Osteoblast (primary cell): ENCODE data around the gene GAK. TPM values are rescaled to one million over a fixed set of nuclear protein-coding genes. Genes with fewer than 3 reads are reported as not detected.

Experiments
- DNase-seq: peaks from one replicate; pipeline ENCODE4 v3.0.0; 2011; ENCODE audit warnings: low spot score, mixed read lengths; ENCODE audit not compliant: insufficient read length; ENCODE audit errors: missing footprints
- H2AFZ ChIP-seq: 2 replicates; pipeline ENCODE4 v1.6.0; 2011; ENCODE audit warnings: mild to moderate bottlenecking, low read length
- H3K27ac ChIP-seq: 2 replicates; pipeline ENCODE4 v1.5.1; 2011; ENCODE audit warnings: mild to moderate bottlenecking, low read depth, low read length, moderate library complexity
- H3K27me3 ChIP-seq: 2 replicates; pipeline ENCODE4 v1.6.0; 2012; ENCODE audit warnings: mild to moderate bottlenecking, control low read depth, inconsistent platforms, low read length, moderate library complexity; ENCODE audit not compliant: insufficient read depth
- H3K36me3 ChIP-seq: 2 replicates; pipeline ENCODE4 v1.5.1; 2011; ENCODE audit warnings: mild to moderate bottlenecking, low read length, control low read depth, moderate library complexity; ENCODE audit not compliant: insufficient read depth
- H3K4me1 ChIP-seq: 2 replicates; pipeline ENCODE4 v1.5.1; 2011; ENCODE audit warnings: mild to moderate bottlenecking, low read length, control low read depth, moderate library complexity; ENCODE audit not compliant: insufficient read depth
- H3K4me2 ChIP-seq: 2 replicates; pipeline ENCODE4 v1.6.0; 2011; ENCODE audit warnings: mild to moderate bottlenecking, low read length; ENCODE audit not compliant: insufficient read depth
- H3K4me3 ChIP-seq: fragments of 200-600 bp; sonication (generic); 3 replicates; pipeline ENCODE4 v1.5.1; 2012; ENCODE audit warnings: mild to moderate bottlenecking, low read length, inconsistent platforms; ENCODE audit not compliant: insufficient read depth
- H3K79me2 ChIP-seq: 2 replicates; pipeline ENCODE4 v1.6.0; 2012; ENCODE audit warnings: mild to moderate bottlenecking, low read length, control low read depth, inconsistent platforms; ENCODE audit not compliant: insufficient read depth
- H3K9me3 ChIP-seq: 2 replicates; pipeline ENCODE4 v1.5.1; 2011; ENCODE audit warnings: low read depth, low read length, control low read depth
- H4K20me1 ChIP-seq: 2 replicates; pipeline ENCODE4 v1.6.0; 2012; ENCODE audit warnings: mild to moderate bottlenecking, low read length, control low read depth; ENCODE audit not compliant: insufficient read depth
- total RNA-seq: library from RNA; depleted of rRNA; stranded (reverse); fragments of >200 nt; gene quantifications from 2 replicates; pipeline ENCODE4 v1.2.3, GENCODE V29; 2012
- TF ChIP-seq, protein P1 (sequence below): IDR thresholded peaks from 2 replicates; pipeline ENCODE4 v1.5.1; 2011; ENCODE audit warnings: mild to moderate bottlenecking, low read depth, low read length, moderate library complexity; ENCODE audit errors: extremely low read depth

The GAK gene
- total RNA-seq, 1 donor, result 48.9 TPM

DNA sequence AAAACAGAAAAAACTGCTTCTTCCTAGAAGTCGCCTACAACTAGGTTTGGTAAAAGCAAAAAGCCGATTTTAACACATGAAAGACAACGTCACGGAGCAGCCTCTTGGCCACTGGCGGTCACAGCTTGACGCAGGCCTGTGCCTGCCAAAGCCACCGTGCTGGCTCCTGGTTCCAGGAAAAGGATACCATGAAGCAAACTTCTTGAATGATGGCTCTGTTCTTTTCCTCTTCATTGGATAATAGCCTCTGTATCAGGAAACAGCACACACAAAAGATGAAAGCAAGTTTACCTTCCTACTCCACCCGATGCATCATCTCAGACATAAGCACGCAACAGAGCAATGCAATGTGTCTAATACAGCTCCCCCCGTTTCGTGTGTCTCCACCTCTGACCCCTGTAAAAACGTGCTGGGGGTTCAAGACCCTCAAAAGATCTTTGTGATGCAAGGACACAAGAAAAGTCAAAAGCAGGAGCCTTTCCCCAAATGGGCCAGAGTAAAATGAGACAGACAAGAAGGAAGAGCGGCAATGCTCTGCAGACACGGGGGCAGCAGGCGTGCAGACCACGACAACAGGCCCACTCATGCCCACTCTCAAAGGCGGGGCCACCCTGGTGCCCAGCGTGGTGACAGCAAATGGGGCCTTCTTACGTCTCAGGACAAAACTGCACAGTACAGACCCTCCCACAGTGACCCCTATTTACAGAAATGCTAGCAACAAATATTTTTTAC, 19.4 kb downstream of the GAK start:
- Histone ChIP-seq H3K27ac (no peak overlapping the region), H3K9me3 (no peaks in the 10 kb centered on the region), H2AFZ (no peak overlapping the region), H3K4me2 (no peak overlapping the region), H3K4me3 (no peak overlapping the region), H3K79me2 (peaks cover 89% of the 10 kb centered on the region), H3K4me1 (no peaks in the 10 kb centered on the region), H4K20me1 (peaks cover 35% of the 10 kb centered on the region), H3K36me3 (no peaks in the 10 kb centered on the region), H3K27me3 (no peaks in the 10 kb centered on the region)
- TF ChIP-seq, protein P1, sequence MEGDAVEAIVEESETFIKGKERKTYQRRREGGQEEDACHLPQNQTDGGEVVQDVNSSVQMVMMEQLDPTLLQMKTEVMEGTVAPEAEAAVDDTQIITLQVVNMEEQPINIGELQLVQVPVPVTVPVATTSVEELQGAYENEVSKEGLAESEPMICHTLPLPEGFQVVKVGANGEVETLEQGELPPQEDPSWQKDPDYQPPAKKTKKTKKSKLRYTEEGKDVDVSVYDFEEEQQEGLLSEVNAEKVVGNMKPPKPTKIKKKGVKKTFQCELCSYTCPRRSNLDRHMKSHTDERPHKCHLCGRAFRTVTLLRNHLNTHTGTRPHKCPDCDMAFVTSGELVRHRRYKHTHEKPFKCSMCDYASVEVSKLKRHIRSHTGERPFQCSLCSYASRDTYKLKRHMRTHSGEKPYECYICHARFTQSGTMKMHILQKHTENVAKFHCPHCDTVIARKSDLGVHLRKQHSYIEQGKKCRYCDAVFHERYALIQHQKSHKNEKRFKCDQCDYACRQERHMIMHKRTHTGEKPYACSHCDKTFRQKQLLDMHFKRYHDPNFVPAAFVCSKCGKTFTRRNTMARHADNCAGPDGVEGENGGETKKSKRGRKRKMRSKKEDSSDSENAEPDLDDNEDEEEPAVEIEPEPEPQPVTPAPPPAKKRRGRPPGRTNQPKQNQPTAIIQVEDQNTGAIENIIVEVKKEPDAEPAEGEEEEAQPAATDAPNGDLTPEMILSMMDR, result no peak
- DNase-seq, result no peak

DNA sequence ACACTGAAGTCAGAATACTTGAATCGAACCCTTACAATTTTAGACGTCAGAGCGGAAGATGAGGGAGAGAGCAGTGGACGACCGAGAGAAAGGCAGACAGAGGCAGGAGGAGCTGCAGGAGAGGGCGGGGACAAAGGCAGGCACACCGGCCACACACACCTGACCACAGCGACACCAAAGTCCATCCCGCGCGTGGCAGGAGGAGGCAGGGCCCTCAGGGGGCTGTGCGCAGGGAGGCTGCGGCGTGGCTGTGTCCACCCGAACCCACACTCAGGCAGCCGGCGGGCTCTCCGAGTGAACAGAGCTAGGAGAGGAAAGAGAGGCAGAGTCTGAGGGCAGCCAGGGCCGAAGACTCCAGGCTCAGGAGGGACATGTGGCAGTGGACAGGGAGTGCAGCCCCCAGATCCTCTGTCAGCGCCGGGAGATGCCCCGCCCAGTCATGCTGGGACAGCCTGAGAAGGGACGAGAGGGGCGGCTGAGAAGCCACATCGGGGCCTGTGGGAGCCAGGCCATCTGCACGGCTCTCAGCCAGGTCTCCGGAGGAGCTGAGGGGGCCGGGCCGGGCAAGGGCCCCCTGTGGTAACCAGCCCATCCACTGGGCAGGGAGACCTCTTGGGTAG, 20.1 kb downstream of the GAK start:
- no peak overlapping the region for H3K4me3 ChIP-seq
- no peak overlapping the region for H3K27ac ChIP-seq
- H3K9me3 ChIP-seq, result no peaks in the 10 kb centered on the region
- H2AFZ ChIP-seq, result no peak overlapping the region
- no peak overlapping the region for H3K4me2 ChIP-seq
- DNase-seq, result peak; percentile 65
- TF ChIP-seq, protein P1, result no peak
- no peaks in the 10 kb centered on the region for H3K4me1 ChIP-seq
- H3K36me3 ChIP-seq, result no peaks in the 10 kb centered on the region
- no peaks in the 10 kb centered on the region for H3K27me3 ChIP-seq
- peaks cover 29% of the 10 kb centered on the region for H4K20me1 ChIP-seq
- H3K79me2 ChIP-seq, result peaks cover 89% of the 10 kb centered on the region

DNA sequence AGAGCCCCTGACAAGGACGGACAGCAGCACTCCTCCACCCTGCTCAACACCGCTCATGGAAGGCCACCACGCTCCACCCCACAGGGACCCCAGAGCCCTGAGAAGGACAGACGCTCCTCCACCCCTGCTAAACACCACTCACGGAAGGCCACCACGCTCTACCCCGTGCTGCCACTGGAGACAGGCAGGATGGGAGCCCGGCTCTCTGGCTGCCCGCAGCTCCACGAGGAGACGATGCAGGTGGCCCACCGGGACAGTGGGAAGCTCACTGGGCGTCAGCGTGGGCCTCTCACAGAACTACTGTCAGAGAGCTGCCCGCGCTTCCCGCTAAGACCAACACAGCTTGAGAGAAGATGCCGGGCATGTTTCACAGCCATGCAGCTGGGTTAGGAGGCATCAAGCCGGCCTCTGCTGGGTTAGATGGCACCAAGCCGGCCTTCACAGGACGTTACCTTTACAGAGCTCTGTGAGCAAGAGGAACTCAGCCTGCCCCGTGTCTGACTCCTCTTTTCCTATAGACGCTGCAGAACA, 20.8 kb downstream of the GAK start:
- no peaks in the 10 kb centered on the region for H3K4me1 ChIP-seq
- no peak overlapping the region for H3K4me3 ChIP-seq
- H3K79me2 ChIP-seq, result peaks cover 89% of the 10 kb centered on the region
- no peak overlapping the region for H3K27ac ChIP-seq
- TF ChIP-seq, protein P1, result no peak
- DNase-seq, result no peak
- H3K27me3 ChIP-seq, result no peaks in the 10 kb centered on the region
- no peak overlapping the region for H3K4me2 ChIP-seq
- H4K20me1 ChIP-seq, result peaks cover 22% of the 10 kb centered on the region
- H3K36me3 ChIP-seq, result no peaks in the 10 kb centered on the region
- H3K9me3 ChIP-seq, result no peaks in the 10 kb centered on the region
- no peak overlapping the region for H2AFZ ChIP-seq
